Peyer's patch (tissue), 4 donors: ENCODE data around the gene PRR5. TPM values are rescaled to one million over a fixed set of nuclear protein-coding genes. Genes with fewer than 3 reads are reported as not detected.

Source experiments
- DNase-seq, 3 donors: peaks; one replicate each; pipeline ENCODE4 v3.0.0-alpha.2; 2017 to 2019
- H3K27ac ChIP-seq, 4 donors: fragments of 200-600 bp; sonication (generic); one replicate each; pipeline ENCODE4 v1.5.1; 2016 to 2019
- H3K27me3 ChIP-seq, 2 donors: fragments of 200-600 bp; sonication (generic); one replicate each; pipeline ENCODE4 v1.5.1; 2019
- H3K36me3 ChIP-seq, 3 donors: fragments of 200-600 bp; sonication (generic); one replicate each; pipeline ENCODE4 v1.5.1; 2016 to 2019
- H3K4me1 ChIP-seq, 4 donors: fragments of 200-600 bp; sonication (generic); one replicate each; pipeline ENCODE4 v1.5.1; 2016 to 2019
- H3K4me3 ChIP-seq, 4 donors: fragments of 200-600 bp; sonication (generic); 1 replicate in 3 of 4; 2 replicates in 1 of 4; pipeline ENCODE4 v1.5.1; 2016 to 2019; ENCODE audit warnings: mild to moderate bottlenecking in 1 of 4
- H3K9me3 ChIP-seq, 4 donors: fragments of 200-600 bp; sonication (generic); one replicate each; pipeline ENCODE4 v1.5.1; 2016 to 2019; ENCODE audit warnings: mild to moderate bottlenecking in 1 of 4
- POLR2A ChIP-seq, 2 donors: fragments of 450-650 bp; IDR thresholded peaks; one replicate each; pipeline ENCODE4 v1.5.1; 2017; ENCODE audit warnings: antibody characterized with exemption in 2 of 2, mild to moderate bottlenecking in 2 of 2, moderate library complexity in 2 of 2
- total RNA-seq, 4 donors: library from RNA; depleted of rRNA; stranded (reverse); fragments of >200 nt; gene quantifications; one replicate each; pipeline ENCODE4 v1.1.0, GENCODE V29; 2016
- TF ChIP-seq, protein P1 (sequence below), 6 experiments: fragments of 450-650 bp in 4 of 6; fragments of 200-600 bp in 2 of 6; sonication (generic) in 1 of 6; IDR thresholded peaks; one replicate each; pipeline ENCODE4 v1.5.1; 2017 to 2019; ENCODE audit warnings: antibody characterized with exemption in 6 of 6, mild to moderate bottlenecking in 3 of 6, moderate library complexity in 1 of 6

The PRR5 gene
- total RNA-seq, 4 donors from 2014 or later: 20.6 to 84.3 (median 51.0) TPM

DNA sequence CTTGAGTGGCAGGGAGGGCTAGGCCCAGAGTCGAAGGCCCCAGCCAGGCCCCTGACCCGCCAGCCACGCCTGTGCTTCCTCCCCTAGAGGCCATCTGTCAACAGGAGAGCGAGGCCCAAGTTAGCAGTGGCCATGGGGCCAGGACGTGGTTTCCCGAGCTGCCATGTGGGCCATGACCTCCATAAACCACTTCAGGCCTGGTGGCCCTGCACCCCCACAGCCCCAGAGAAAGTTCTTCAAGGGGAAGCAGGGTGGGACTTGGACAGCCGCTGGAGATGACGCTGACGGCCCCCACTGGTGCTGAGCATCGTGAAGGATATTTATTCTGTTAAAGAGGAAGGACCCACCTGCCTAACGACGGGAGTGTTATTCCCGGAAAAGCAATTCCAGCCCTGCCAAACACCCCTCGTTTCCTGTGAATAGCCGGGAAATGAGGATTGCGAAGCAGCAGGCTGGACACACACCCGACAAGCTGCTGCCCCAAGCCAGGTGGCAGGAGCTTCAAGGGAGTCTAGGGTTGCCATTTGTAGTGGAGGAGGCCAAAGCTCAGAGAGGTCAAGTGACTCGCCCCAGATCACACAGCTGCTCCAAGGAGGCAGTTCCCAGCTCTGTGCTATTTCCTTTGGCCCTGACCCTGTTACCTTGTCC, 12.8 kb downstream of the PRR5 start:
- no peak for DNase-seq

DNA sequence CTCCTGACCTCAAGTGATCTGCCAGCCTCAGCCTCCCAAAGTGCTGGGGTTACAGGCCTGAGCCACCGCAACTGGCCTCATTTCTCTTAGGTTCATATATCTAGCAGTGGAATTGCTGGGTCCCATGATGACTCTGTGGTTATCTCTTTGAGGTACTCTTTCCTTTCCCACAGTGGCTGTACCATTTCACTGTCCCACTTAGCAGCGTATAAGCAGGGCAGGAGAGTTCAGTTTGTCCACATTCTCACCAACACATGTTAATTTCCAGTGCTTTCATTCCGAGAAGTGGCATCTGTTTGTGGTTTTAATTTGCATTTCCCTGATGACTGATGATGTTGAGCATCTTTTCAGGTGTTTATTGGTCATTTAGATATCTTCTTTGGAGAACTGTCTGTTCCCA, 16.4 kb downstream of the PRR5 start:
- peaks cover 0 to 25% (median 0%) of the 10 kb centered on the region in 3 donors for H3K36me3 ChIP-seq
- no peak for TF ChIP-seq POLR2A (IDR thresholded peaks at IDR 0.05)
- TF ChIP-seq, protein P1, sequence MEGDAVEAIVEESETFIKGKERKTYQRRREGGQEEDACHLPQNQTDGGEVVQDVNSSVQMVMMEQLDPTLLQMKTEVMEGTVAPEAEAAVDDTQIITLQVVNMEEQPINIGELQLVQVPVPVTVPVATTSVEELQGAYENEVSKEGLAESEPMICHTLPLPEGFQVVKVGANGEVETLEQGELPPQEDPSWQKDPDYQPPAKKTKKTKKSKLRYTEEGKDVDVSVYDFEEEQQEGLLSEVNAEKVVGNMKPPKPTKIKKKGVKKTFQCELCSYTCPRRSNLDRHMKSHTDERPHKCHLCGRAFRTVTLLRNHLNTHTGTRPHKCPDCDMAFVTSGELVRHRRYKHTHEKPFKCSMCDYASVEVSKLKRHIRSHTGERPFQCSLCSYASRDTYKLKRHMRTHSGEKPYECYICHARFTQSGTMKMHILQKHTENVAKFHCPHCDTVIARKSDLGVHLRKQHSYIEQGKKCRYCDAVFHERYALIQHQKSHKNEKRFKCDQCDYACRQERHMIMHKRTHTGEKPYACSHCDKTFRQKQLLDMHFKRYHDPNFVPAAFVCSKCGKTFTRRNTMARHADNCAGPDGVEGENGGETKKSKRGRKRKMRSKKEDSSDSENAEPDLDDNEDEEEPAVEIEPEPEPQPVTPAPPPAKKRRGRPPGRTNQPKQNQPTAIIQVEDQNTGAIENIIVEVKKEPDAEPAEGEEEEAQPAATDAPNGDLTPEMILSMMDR (IDR thresholded peaks at IDR 0.05): no peak

More for the DNA sequence above, 12.8 kb downstream of the PRR5 start:
- peaks cover 0 to 11% (median 0%) of the 10 kb centered on the region in 3 donors for H3K36me3 ChIP-seq
- no peaks in the 10 kb centered on the region for H3K9me3 ChIP-seq
- H3K4me3 ChIP-seq: no peak overlapping the region
- H3K27ac ChIP-seq: peak overlapping the region in 1 of 4 donors; percentile 25
- no peak for TF ChIP-seq POLR2A (IDR thresholded peaks at IDR 0.05)
- TF ChIP-seq, protein P1 (IDR thresholded peaks at IDR 0.05): no peak
- H3K27me3 ChIP-seq: no peaks in the 10 kb centered on the region
- H3K4me1 ChIP-seq: peaks cover 6 to 43% (median 14%) of the 10 kb centered on the region in 4 donors

DNA sequence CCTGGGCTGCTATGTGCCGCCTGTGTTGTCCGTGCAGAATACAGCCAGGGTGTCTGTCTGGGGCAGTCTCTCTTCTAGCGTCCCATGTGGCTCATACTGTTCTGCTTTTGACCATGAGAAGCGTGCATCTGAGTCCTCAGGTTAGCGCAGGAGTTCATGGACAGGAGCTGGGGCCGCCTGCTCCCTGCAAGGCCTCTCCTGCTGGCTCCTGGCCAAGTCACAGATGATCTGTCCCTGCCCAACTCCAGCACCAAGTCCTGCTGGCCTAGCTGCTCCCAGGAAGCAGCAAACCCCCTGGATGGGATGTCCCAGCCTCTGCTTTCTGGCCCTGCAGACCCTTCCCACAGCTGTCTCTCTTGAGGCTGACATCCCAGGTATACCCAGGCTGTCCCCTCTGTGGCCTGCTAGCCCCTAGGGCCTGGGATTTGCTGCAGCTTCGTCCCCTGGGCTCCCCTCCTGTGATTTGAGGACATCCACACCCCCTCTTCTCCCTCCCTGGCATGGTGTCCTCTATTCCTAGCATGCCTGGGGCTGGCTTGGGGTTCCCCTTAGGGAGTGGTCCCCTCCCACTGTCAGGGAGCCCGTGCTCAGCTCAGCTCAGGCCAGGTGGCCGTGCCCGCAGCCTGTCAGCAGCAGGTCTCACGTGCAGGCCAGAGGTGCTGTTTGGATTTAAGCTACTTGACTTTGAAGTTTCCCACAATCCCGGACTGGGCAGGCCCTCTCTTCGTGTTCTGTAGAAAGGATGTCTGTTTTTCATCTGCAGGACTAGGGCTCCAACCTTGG, 17.8 kb downstream of the PRR5 start:
- Histone ChIP-seq H3K27ac (peak overlapping the region in 2 of 4 donors; percentile 5 to 17), H3K27me3 (no peaks in the 10 kb centered on the region), H3K36me3 (peaks cover 0 to 24% (median 0%) of the 10 kb centered on the region in 3 donors), H3K4me1 (peaks cover 0 to 17% (median 0%) of the 10 kb centered on the region in 4 donors), H3K9me3 (no peaks in the 10 kb centered on the region), H3K4me3 (no peak overlapping the region)
- TF ChIP-seq, protein P1 (IDR thresholded peaks at IDR 0.05): no peak
- no peak for TF ChIP-seq POLR2A (IDR thresholded peaks at IDR 0.05)
- DNase-seq: peak in 2 of 3 donors; percentile 73 to 80

More for the DNA sequence above, 16.4 kb downstream of the PRR5 start:
- H3K4me3 ChIP-seq: no peak overlapping the region
- H3K9me3 ChIP-seq: no peaks in the 10 kb centered on the region
- no peak for DNase-seq
- peaks cover 0 to 25% (median 0%) of the 10 kb centered on the region in 4 donors for H3K4me1 ChIP-seq
- H3K27ac ChIP-seq: no peak overlapping the region
- no peaks in the 10 kb centered on the region for H3K27me3 ChIP-seq

DNA sequence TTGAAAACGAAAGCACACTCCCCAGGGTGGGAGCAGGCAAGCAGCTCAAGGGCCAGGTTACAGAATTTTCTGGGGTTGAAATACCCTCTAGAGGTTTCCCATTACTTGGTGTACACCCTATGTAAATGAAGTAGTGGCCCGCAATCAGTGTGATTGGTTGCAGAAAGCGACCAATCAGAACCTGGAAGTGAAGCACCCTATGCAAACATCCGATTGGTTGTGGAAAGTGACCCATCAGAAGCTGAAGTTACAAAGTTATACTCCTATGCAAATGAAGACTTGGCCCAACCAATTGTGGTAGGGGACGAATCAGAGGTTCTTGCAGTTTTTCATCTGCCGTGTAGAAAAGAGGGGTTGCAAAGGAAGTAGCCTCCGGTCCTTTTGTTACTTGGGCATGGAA, 19.2 kb downstream of the PRR5 start:
- TF ChIP-seq, protein P1 (IDR thresholded peaks at IDR 0.05): no peak
- Histone ChIP-seq H3K27me3 (no peaks in the 10 kb centered on the region), H3K36me3 (peaks cover 0 to 27% (median 0%) of the 10 kb centered on the region in 3 donors), H3K9me3 (no peaks in the 10 kb centered on the region), H3K4me1 (peaks cover 0 to 15% (median 0%) of the 10 kb centered on the region in 4 donors), H3K27ac (no peak overlapping the region), H3K4me3 (no peak overlapping the region)
- DNase-seq: no peak

DNA sequence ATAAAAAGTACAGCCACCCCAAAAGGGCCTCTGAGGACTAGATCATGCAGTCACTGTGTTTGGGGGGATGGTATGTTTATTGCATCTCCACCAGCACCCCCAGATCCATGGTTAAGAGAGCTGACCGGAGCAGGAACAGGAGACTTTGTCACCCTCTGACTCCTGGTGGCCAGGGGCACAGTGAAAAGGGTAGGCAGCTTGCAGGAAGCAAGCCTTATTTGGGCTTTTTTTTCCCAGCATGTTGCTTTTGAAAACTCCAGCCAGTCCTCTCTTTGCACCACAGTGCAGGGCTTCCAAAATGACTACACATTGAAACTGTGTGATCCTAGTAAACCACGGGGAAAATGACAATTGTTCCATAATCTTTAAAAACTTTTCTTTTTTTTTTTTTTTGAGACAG, 20.6 kb downstream of the PRR5 start:
- H3K27ac ChIP-seq: no peak overlapping the region
- peaks cover 0 to 15% (median 0%) of the 10 kb centered on the region in 4 donors for H3K4me1 ChIP-seq
- no peak for DNase-seq
- no peaks in the 10 kb centered on the region for H3K9me3 ChIP-seq
- no peak for TF ChIP-seq POLR2A (IDR thresholded peaks at IDR 0.05)
- TF ChIP-seq, protein P1 (IDR thresholded peaks at IDR 0.05): no peak
- H3K27me3 ChIP-seq: no peaks in the 10 kb centered on the region
- peaks cover 0 to 36% (median 0%) of the 10 kb centered on the region in 3 donors for H3K36me3 ChIP-seq
- no peak overlapping the region for H3K4me3 ChIP-seq
